Transverse colon (tissue), 4 donors: ENCODE data around the gene PCBP3.

Source experiments
- CTCF ChIP-seq, 5 experiments: fragments of 200-600 bp in 3 of 5; fragments of 450-650 bp in 2 of 5; sonication (generic) in 3 of 5; IDR thresholded peaks; 1 replicate in 2 of 5; 2 replicates in 3 of 5; pipeline ENCODE4 v1.5.1; 2016 to 2017; ENCODE audit warnings: antibody characterized with exemption in 5 of 5, inconsistent platforms in 3 of 5, mild to moderate bottlenecking in 2 of 5, moderate library complexity in 1 of 5
- POLR2AphosphoS5 ChIP-seq, 3 donors: sonication (generic); formaldehyde crosslinking; IDR thresholded peaks; one replicate each; pipeline ENCODE4 v1.6.1; 2016; ENCODE audit warnings: antibody characterized with exemption in 3 of 3

DNA sequence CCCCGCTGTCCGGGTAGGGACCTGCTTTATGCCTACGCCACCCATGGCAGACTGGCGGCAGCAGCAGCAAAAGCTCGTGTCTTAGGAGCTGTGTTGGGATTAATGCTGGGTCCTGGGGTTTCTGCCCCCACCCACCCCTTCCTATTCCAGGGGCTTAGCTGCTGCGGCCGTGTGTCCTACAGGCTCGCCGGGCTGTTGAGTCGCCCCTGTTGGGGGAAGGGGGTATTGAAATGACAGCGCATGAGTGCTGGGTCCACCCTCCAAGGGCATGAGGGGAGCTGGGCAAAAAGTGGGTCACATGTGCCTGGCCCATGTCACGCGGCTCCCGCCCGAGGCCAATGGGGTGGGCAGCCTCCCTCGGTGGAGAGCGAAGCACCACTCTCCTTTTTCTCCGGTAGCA lies 219.7 kb downstream of the PCBP3 start:
- TF ChIP-seq CTCF (IDR thresholded peaks at IDR 0.05) (no peak), POLR2AphosphoS5 (IDR thresholded peaks at IDR 0.05) (no peak)
